H1 (cell line): ENCODE measurements around the gene CD276. TPM values are rescaled to one million over a fixed set of nuclear protein-coding genes. Genes with fewer than 3 reads are reported as not detected.

Experiments used
- CTCF ChIA-PET: fragments of 300-600 bp; sonication (Branson Sonifier 250); formaldehyde crosslinking; loops from one replicate; lab custom pipeline; 2021; ENCODE audit not compliant: partially characterized antibody; lab: Charles Lee
- POLR2A ChIA-PET: fragments of 300-600 bp; sonication (Branson Sonifier 250); formaldehyde crosslinking; loops from one replicate; lab custom pipeline; 2021; ENCODE audit warnings: inconsistent platforms; ENCODE audit not compliant: partially characterized antibody; lab: Charles Lee
- DNase-seq, 2 experiments: peaks; one replicate each; pipeline versions ENCODE4 v3.0.0 to v3.0.0-alpha.2; 2010 to 2022; ENCODE audit warnings: low spot score in 2 of 2, low read depth in 1 of 2, mixed read lengths in 1 of 2
- FAIRE-seq: peaks from 2 replicates; lab custom pipeline; 2011; peaks lifted over from hg19 to GRCh38; lab: Jason Lieb, UNC
- H2AFZ ChIP-seq: 2 replicates; pipeline ENCODE4 v1.8.1; 2012; ENCODE audit warnings: low read length, inconsistent platforms
- H2AK5ac ChIP-seq: 2 replicates; pipeline ENCODE4 v1.6.1; 2013; ENCODE audit warnings: low read depth, low read length
- H2BK120ac ChIP-seq: replicated peaks from 2 replicates; pipeline ENCODE3; 2013; ENCODE audit warnings: low read depth, low read length, inconsistent platforms
- H2BK12ac ChIP-seq: 2 replicates; pipeline ENCODE4 v1.6.1; 2013; ENCODE audit warnings: low read depth, low read length
- H2BK15ac ChIP-seq: 2 replicates; pipeline ENCODE4 v1.6.1; 2013; ENCODE audit warnings: low read length
- H2BK20ac ChIP-seq: 2 replicates; pipeline ENCODE4 v1.6.1; 2013; ENCODE audit warnings: low read length
- H2BK5ac ChIP-seq: 2 replicates; pipeline ENCODE4 v1.6.1; 2013; ENCODE audit warnings: low read depth, low read length
- H3K14ac ChIP-seq: 2 replicates; pipeline ENCODE4 v1.6.1; 2013; ENCODE audit warnings: inconsistent platforms; ENCODE audit not compliant: insufficient read length
- H3K18ac ChIP-seq: 2 replicates; pipeline ENCODE4 v1.6.1; 2013; ENCODE audit warnings: low read length; ENCODE audit errors: extremely low read depth
- H3K23ac ChIP-seq: 2 replicates; pipeline ENCODE4 v1.6.1; 2013; ENCODE audit warnings: inconsistent platforms; ENCODE audit not compliant: insufficient read length
- H3K23me2 ChIP-seq: 2 replicates; pipeline ENCODE4 v1.6.1; 2013; ENCODE audit warnings: low read depth, low read length
- H3K27ac ChIP-seq: 2 replicates; pipeline ENCODE4 v1.6.1; 2011; ENCODE audit warnings: low read depth, low read length, inconsistent platforms
- H3K27me3 ChIP-seq, 4 experiments: replicated peaks in 1 of 4; 1 replicate in 1 of 4; 2 replicates in 3 of 4; pipeline versions ENCODE4 v1.6.1 to v1.8.1; 2011 to 2013; ENCODE audit warnings: low read length in 3 of 4, mild to moderate bottlenecking in 3 of 4, inconsistent platforms in 2 of 4, mixed read lengths in 2 of 4, moderate library complexity in 1 of 4; ENCODE audit not compliant: control insufficient read depth in 3 of 4, insufficient read depth in 3 of 4; ENCODE audit errors: extremely low read depth in 1 of 4
- H3K36me3 ChIP-seq, 4 experiments: 2 replicates each; pipeline versions ENCODE4 v1.6.1 to v1.8.1; 2011 to 2013; ENCODE audit warnings: mild to moderate bottlenecking in 4 of 4, low read length in 3 of 4, moderate library complexity in 2 of 4, control low read depth in 1 of 4, inconsistent platforms in 1 of 4; ENCODE audit not compliant: insufficient read depth in 4 of 4, control insufficient read depth in 2 of 4
- H3K4ac ChIP-seq: replicated peaks from 2 replicates; pipeline ENCODE3; 2013; ENCODE audit warnings: low read length, low read depth, mixed read lengths, inconsistent platforms; ENCODE audit not compliant: insufficient read length
- H3K4me1 ChIP-seq, 4 experiments: replicated peaks in 1 of 4; 1 replicate in 1 of 4; 2 replicates in 3 of 4; pipeline versions ENCODE4 v1.6.1 to v1.8.1; 2011 to 2013; ENCODE audit warnings: low read length in 3 of 4, inconsistent platforms in 2 of 4, mixed read lengths in 1 of 4; ENCODE audit not compliant: insufficient read depth in 4 of 4, control insufficient read depth in 3 of 4
- H3K4me2 ChIP-seq, 2 experiments: 2 replicates each; pipeline versions ENCODE4 v1.6.1 to v1.8.1; 2011 to 2013; ENCODE audit warnings: low read depth in 2 of 2, low read length in 2 of 2, control low read depth in 1 of 2, inconsistent platforms in 1 of 2, mild to moderate bottlenecking in 1 of 2; ENCODE audit not compliant: insufficient read depth in 1 of 2
- H3K4me3 ChIP-seq, 4 experiments: fragments of 200-600, 300-600 bp in 1 of 4; sonication (generic), shearing (Covaris generic), sonication (Bioruptor Twin) in 1 of 4; 2 replicates each; pipeline versions ENCODE4 v1.5.1 to v1.8.1; 2011 to 2016; ENCODE audit warnings: low read length in 4 of 4, low read depth in 3 of 4, control low read depth in 2 of 4, inconsistent platforms in 2 of 4, mild to moderate bottlenecking in 2 of 4, mixed read lengths in 1 of 4, moderate library complexity in 1 of 4; ENCODE audit not compliant: insufficient read depth in 2 of 4; ENCODE audit errors: extremely low read depth in 1 of 4
- H3K56ac ChIP-seq: replicated peaks from 2 replicates; pipeline ENCODE3; 2013; ENCODE audit warnings: low read depth, mild to moderate bottlenecking, mixed read lengths, low read length, inconsistent platforms; ENCODE audit not compliant: insufficient read length
- H3K79me1 ChIP-seq: 2 replicates; pipeline ENCODE4 v1.6.1; 2013; ENCODE audit warnings: low read depth, low read length, control low read depth
- H3K79me2 ChIP-seq, 2 experiments: 2 replicates each; pipeline versions ENCODE4 v1.6.1 to v1.8.1; 2012 to 2013; ENCODE audit warnings: low read length in 2 of 2, mild to moderate bottlenecking in 2 of 2, inconsistent platforms in 1 of 2; ENCODE audit not compliant: insufficient read depth in 2 of 2, control insufficient read depth in 1 of 2
- H3K9ac ChIP-seq, 4 experiments: replicated peaks in 1 of 4; 1 replicate in 1 of 4; 2 replicates in 3 of 4; pipeline versions ENCODE4 v1.6.1 to v1.8.1; 2011 to 2013; ENCODE audit warnings: low read depth in 3 of 4, low read length in 3 of 4, control low read depth in 2 of 4, mild to moderate bottlenecking in 2 of 4, moderate library complexity in 2 of 4, inconsistent platforms in 1 of 4; ENCODE audit errors: extremely low read depth in 1 of 4
- H3K9me3 ChIP-seq, 2 experiments: 2 replicates each; pipeline versions ENCODE4 v1.6.1 to v1.8.1; 2012 to 2013; ENCODE audit warnings: mild to moderate bottlenecking in 2 of 2, moderate library complexity in 2 of 2, control low read depth in 1 of 2, inconsistent platforms in 1 of 2, low read depth in 1 of 2, low read length in 1 of 2, mixed read lengths in 1 of 2; ENCODE audit not compliant: insufficient read depth in 2 of 2
- H4K20me1 ChIP-seq, 2 experiments: replicated peaks in 1 of 2; 2 replicates each; pipeline versions ENCODE3 to v1.8.1; 2011 to 2013; ENCODE audit warnings: inconsistent platforms in 2 of 2, low read length in 2 of 2, mild to moderate bottlenecking in 1 of 2; ENCODE audit not compliant: insufficient read depth in 2 of 2, control insufficient read depth in 1 of 2
- H4K5ac ChIP-seq: 2 replicates; pipeline ENCODE4 v1.6.1; 2013; ENCODE audit warnings: low read length, low read depth, mixed read lengths, inconsistent platforms; ENCODE audit not compliant: insufficient read length
- H4K8ac ChIP-seq: 2 replicates; pipeline ENCODE4 v1.8.0; 2013; ENCODE audit warnings: mild to moderate bottlenecking, moderate library complexity, low read length, inconsistent platforms; ENCODE audit not compliant: insufficient read depth; ENCODE audit errors: extremely low read depth
- H4K91ac ChIP-seq: replicated peaks from 2 replicates; pipeline ENCODE3; 2013; ENCODE audit warnings: low read length, mixed read lengths, inconsistent platforms; ENCODE audit not compliant: insufficient read length
- CTBP2 ChIP-seq: IDR thresholded peaks from 2 replicates; pipeline ENCODE4 v1.7.0; 2011; ENCODE audit warnings: borderline replicate concordance, mild to moderate bottlenecking, moderate library complexity, mixed read lengths, low read length; ENCODE audit not compliant: insufficient read depth, insufficient read length
- KDM1A ChIP-seq: fragments of 200-600, 300-600 bp; sonication (generic); IDR thresholded peaks from 2 replicates; pipeline ENCODE4 v1.7.1; 2016; ENCODE audit warnings: mild to moderate bottlenecking, low read length, borderline replicate concordance
- RFX5 ChIP-seq: IDR thresholded peaks from 2 replicates; pipeline ENCODE4 v1.6.1; 2011; ENCODE audit warnings: low read depth, low read length, improper control_type of control experiment, borderline replicate concordance
- TEAD4 ChIP-seq: IDR thresholded peaks from 2 replicates; pipeline ENCODE4 v1.6.1; 2012; ENCODE audit warnings: low read depth, low read length, inconsistent platforms, mixed read lengths
- WGBS, 2 experiments: shearing (Covaris generic) in 1 of 2; methylation state at CpG; one replicate each; pipeline versions ENCODE4 v1.1.6 to v1.1.7; 2013 to 2015; ENCODE audit warnings: low lambda C conversion rate in 2 of 2, mixed read lengths in 2 of 2, inconsistent platforms in 1 of 2, low coverage in 1 of 2, missing lambda C conversion rate in 1 of 2; ENCODE audit not compliant: insufficient replicate concordance in 2 of 2, insufficient coverage in 1 of 2, insufficient read length in 1 of 2; ENCODE audit errors: extremely low coverage in 1 of 2, missing lambda C conversion rate in 1 of 2; 5-methylcytosine and 5-hydroxymethylcytosine counted together
- polyA plus RNA-seq, 7 experiments: library from polyadenylated mRNA; depleted of rRNA in 3 of 7; stranded (reverse) in 5 of 7; unstranded in 2 of 7; fragments of >200 nt in 5 of 7; fragments of 200-250 nt in 2 of 7; gene quantifications; 1 replicate in 5 of 7; 2 replicates in 1 of 7; 4 replicates in 1 of 7; pipeline versions ENCODE4 v1.2.1 to v1.2.3, GENCODE V29; 2011 to 2013; ENCODE audit warnings: missing spikeins in 2 of 7, mixed read lengths in 2 of 7
- total RNA-seq: library from RNA; stranded (reverse); fragmentation: NEBNext Ultra II Directional; extraction: Animal tissue kit (Norgen Biotek cat#: 25700); gene quantifications from 2 replicates; pipeline ENCODE4 v1.2.1, GENCODE V29; 2021

Gene CD276
- total and polyA plus RNA-seq, 2 of the 8 experiments (the other 6 are each of a cell fraction or from before 2014, with no cell fraction given), result 156 to 158 TPM

DNA sequence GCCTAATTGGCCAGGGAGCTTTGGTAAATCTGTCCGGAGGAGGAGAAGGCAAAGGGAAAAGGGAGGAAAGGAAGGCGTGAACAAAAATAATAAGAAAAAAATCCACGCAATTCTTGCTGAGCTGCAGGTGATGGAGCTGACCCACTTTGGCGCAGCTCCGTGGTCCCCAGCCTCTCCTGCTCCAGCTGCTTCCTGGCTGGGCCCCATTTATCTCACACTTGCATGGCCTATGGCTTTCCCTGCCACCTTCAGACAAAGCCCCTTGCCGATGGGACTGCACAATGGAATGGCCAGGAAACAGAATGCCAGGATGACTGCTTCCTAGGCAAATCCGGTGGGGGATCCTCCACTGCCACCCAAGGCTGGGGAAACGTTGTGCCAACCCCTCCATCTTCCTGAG lies 62.1 kb downstream of the CD276 start:
- H3K56ac ChIP-seq, result no peak overlapping the region
- H3K27ac ChIP-seq, result no peak overlapping the region
- no peak overlapping the region for H3K9ac ChIP-seq
- no peak overlapping the region for H2BK20ac ChIP-seq
- H2BK120ac ChIP-seq, result no peak overlapping the region
- H3K23me2 ChIP-seq, result peaks cover under 1% of the 10 kb centered on the region; the same call in 1 of the 2 replicates
- no peak overlapping the region for H3K23ac ChIP-seq
- no peaks in the 10 kb centered on the region for H4K20me1 ChIP-seq
- ChIA-PET CTCF (interaction anchor here (0.7 to 9.4 kb wide), 7 partner anchors 9 to 161 kb away, joined by 3 to 45 read pairs (median 5); no protein-coding TSS in a partner anchor), POLR2A (no interaction called here)
- DNase-seq, result no peak
- no peaks in the 10 kb centered on the region for H3K79me2 ChIP-seq
- H2AK5ac ChIP-seq, result no peak overlapping the region
- no peak for FAIRE-seq
- H3K27me3 ChIP-seq, result peaks cover 0 to 5% (median under 1%) of the 10 kb centered on the region in 4 experiments; a peak in 3 of 7 replicates
- no peaks in the 10 kb centered on the region for H3K9me3 ChIP-seq
- no peak overlapping the region for H2AFZ ChIP-seq
- no peak overlapping the region for H3K18ac ChIP-seq
- H4K91ac ChIP-seq, result no peak overlapping the region
- H3K79me1 ChIP-seq, result no peaks in the 10 kb centered on the region
- no peak overlapping the region for H4K8ac ChIP-seq
- peak overlapping the region; percentile 9 for H2BK15ac ChIP-seq
- H4K5ac ChIP-seq, result no peak overlapping the region
- H2BK5ac ChIP-seq, result no peak overlapping the region
- no peak overlapping the region for H3K4me3 ChIP-seq
- H3K14ac ChIP-seq, result no peak overlapping the region
- 91% methylated on average over 8 of the region's 8 CpGs; no CpG with 5 or more reads in 1 of the 2 experiments for WGBS, 2 experiments
- H2BK12ac ChIP-seq, result peak overlapping the region; percentile 29; the same call in 1 of the 2 replicates
- no peak overlapping the region for H3K4me2 ChIP-seq
- peak overlapping the region; percentile 57 for H3K4ac ChIP-seq
- no peaks in the 10 kb centered on the region for H3K36me3 ChIP-seq
- H3K4me1 ChIP-seq, result peaks cover 6 to 31% (median 14%) of the 10 kb centered on the region in 4 experiments
- TF ChIP-seq CTBP2 (no peak), TEAD4 (no peak), RFX5 (no peak), KDM1A (no peak)
